ENCODE results near the gene LIN7A. TPM values are rescaled to one million over a fixed set of nuclear protein-coding genes. Genes with fewer than 3 reads are reported as not detected.

LIN7A gene
- total and polyA plus RNA-seq, 2 donors (not counting 1 experiment from before 2014, with no cell fraction given): 22.8 to 35.3 TPM

DNA sequence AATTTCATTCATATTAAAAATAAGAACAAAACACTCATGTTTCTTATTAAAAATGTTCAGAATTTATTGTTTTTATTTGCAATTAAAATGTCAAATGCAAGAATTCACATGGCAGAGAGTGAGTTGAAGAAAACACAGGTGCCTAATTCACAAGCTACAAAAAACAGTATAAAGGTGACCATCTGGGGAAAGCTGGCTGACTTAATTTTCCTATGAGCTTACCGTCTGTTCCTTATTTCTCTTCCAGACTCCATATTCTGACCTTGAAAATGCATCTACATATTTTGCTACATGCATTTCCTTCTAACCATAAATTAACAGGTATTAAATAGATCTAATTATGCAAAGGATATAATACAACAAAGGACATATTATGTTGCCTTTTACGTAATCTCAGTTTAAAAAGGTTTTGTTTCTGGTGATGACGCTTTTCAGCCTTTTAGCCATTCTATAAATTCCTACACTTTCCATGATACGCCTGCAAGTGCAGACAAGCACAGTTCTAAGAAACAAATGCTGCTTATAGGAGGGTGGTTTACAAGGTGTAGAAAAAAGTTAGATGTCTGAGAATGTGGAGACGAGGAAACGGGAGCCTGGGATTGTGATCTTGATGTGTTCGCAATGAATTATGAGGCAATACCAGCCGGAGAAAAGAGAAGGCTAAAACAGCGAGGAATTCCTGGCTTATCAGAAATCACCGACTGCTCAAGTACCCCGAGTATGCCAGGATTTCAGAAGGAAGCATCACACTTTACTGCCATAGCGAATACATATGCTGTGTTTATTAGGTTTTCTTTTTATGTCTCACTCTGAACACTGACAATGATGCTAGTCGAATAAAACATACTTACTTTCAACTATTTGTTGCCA is 24.6 kb downstream of the LIN7A start:
- no peak overlapping the region for H3K27ac ChIP-seq (ENCODE audit: insufficient read depth, low read length)
- H3K27me3 ChIP-seq (ENCODE audit: control insufficient read depth, insufficient read depth, low read length): no peaks in the 10 kb centered on the region
- TF ChIP-seq CTCF (conservative IDR thresholded peaks at IDR 0.05 in 1 of 2, IDR thresholded peaks at IDR 0.05 in 1 of 2; ENCODE audit: low read depth in 1 of 2, low read length in 2 of 2) (no peak), EZH2 (IDR thresholded peaks at IDR 0.05; ENCODE audit: low read length, missing control alignments) (no peak)
- H3K36me3 ChIP-seq (ENCODE audit: control insufficient read depth, insufficient read depth, low read length): no peaks in the 10 kb centered on the region
- no peak overlapping the region for H2AFZ ChIP-seq (ENCODE audit: low read length)
- H4K20me1 ChIP-seq (ENCODE audit: control insufficient read depth, extremely low read depth, insufficient read depth, low read length): no peaks in the 10 kb centered on the region
- H3K9ac ChIP-seq (ENCODE audit: insufficient read depth, low read length): no peak overlapping the region
- H3K4me2 ChIP-seq (ENCODE audit: extremely low read depth, insufficient read depth, low read length): no peak overlapping the region
- H3K4me3 ChIP-seq (replicated peaks in 1 of 4; ENCODE audit: control extremely low read depth in 1 of 4, insufficient read depth in 1 of 4, low read depth in 3 of 4, low read length in 4 of 4): no peak overlapping the region
- H3K79me2 ChIP-seq (ENCODE audit: control insufficient read depth, insufficient read depth, low read length): peaks cover 4% of the 10 kb centered on the region
- no peaks in the 10 kb centered on the region for H3K9me3 ChIP-seq (ENCODE audit: control insufficient read depth, insufficient read depth, low read depth, low read length)
- DNase-seq (ENCODE audit: low read depth in 2 of 2): peak in 1 of 2 donors; percentile 8
- H3K4me1 ChIP-seq (ENCODE audit: control insufficient read depth, extremely low read depth, insufficient read depth, low read length): peaks cover 4% of the 10 kb centered on the region

DNA sequence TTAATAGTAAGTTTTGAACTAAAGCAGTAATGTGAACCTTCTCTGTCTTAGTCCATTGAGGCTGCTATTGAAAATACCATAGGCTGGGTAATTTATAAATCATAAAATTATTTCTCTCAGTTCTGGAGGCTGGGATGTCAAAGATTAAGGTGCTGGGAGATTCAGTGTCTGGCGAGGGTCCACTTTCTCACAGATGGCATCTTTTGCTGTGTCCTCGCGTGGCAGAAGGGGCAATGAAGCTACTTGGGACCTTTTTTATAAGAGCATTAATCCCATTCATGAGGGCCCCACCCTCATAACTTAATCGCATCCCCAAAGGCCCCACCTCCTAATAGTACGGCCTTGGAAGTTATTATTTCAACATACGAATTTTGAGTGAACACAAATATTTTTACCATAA is 28.4 kb downstream of the LIN7A start:
- TF ChIP-seq CTCF (conservative IDR thresholded peaks at IDR 0.05 in 1 of 2, IDR thresholded peaks at IDR 0.05 in 1 of 2; ENCODE audit: low read depth in 1 of 2, low read length in 2 of 2): no peak
- no peak for TF ChIP-seq EZH2 (IDR thresholded peaks at IDR 0.05; ENCODE audit: low read length, missing control alignments)
- no peak overlapping the region for H3K4me2 ChIP-seq (ENCODE audit: extremely low read depth, insufficient read depth, low read length)

GRCh38 chr12:80902711-80903110 is 35.0 kb downstream of the LIN7A start:
- Histone ChIP-seq H3K27ac (ENCODE audit: insufficient read depth, low read length) (no peak overlapping the region), H3K27me3 (ENCODE audit: control insufficient read depth, insufficient read depth, low read length) (no peaks in the 10 kb centered on the region), H3K4me3 (replicated peaks in 1 of 4; ENCODE audit: control extremely low read depth in 1 of 4, insufficient read depth in 1 of 4, low read depth in 3 of 4, low read length in 4 of 4) (no peak overlapping the region), H3K4me1 (ENCODE audit: control insufficient read depth, extremely low read depth, insufficient read depth, low read length) (no peaks in the 10 kb centered on the region), H3K36me3 (ENCODE audit: control insufficient read depth, insufficient read depth, low read length) (no peaks in the 10 kb centered on the region), H3K9me3 (ENCODE audit: control insufficient read depth, insufficient read depth, low read depth, low read length) (no peaks in the 10 kb centered on the region), H3K79me2 (ENCODE audit: control insufficient read depth, insufficient read depth, low read length) (no peaks in the 10 kb centered on the region), H3K9ac (ENCODE audit: insufficient read depth, low read length) (no peak overlapping the region), H2AFZ (ENCODE audit: low read length) (no peak overlapping the region), H4K20me1 (ENCODE audit: control insufficient read depth, extremely low read depth, insufficient read depth, low read length) (no peaks in the 10 kb centered on the region), H3K4me2 (ENCODE audit: extremely low read depth, insufficient read depth, low read length) (no peak overlapping the region)
- DNase-seq (ENCODE audit: low read depth in 2 of 2): no peak
- TF ChIP-seq EZH2 (IDR thresholded peaks at IDR 0.05; ENCODE audit: low read length, missing control alignments) (no peak), CTCF (conservative IDR thresholded peaks at IDR 0.05 in 1 of 2, IDR thresholded peaks at IDR 0.05 in 1 of 2; ENCODE audit: low read depth in 1 of 2, low read length in 2 of 2) (no peak)

More for the DNA sequence above, 28.4 kb downstream of the LIN7A start:
- no peak overlapping the region for H3K9ac ChIP-seq (ENCODE audit: insufficient read depth, low read length)
- DNase-seq (ENCODE audit: low read depth in 2 of 2): no peak
- H3K79me2 ChIP-seq (ENCODE audit: control insufficient read depth, insufficient read depth, low read length): peaks cover 2% of the 10 kb centered on the region
- H3K4me3 ChIP-seq (replicated peaks in 1 of 4; ENCODE audit: control extremely low read depth in 1 of 4, insufficient read depth in 1 of 4, low read depth in 3 of 4, low read length in 4 of 4): no peak overlapping the region
- no peaks in the 10 kb centered on the region for H3K36me3 ChIP-seq (ENCODE audit: control insufficient read depth, insufficient read depth, low read length)
- H2AFZ ChIP-seq (ENCODE audit: low read length): no peak overlapping the region
- no peaks in the 10 kb centered on the region for H3K27me3 ChIP-seq (ENCODE audit: control insufficient read depth, insufficient read depth, low read length)
- peaks cover 4% of the 10 kb centered on the region for H3K4me1 ChIP-seq (ENCODE audit: control insufficient read depth, extremely low read depth, insufficient read depth, low read length)
- H3K9me3 ChIP-seq (ENCODE audit: control insufficient read depth, insufficient read depth, low read depth, low read length): no peaks in the 10 kb centered on the region
- H4K20me1 ChIP-seq (ENCODE audit: control insufficient read depth, extremely low read depth, insufficient read depth, low read length): no peaks in the 10 kb centered on the region
- no peak overlapping the region for H3K27ac ChIP-seq (ENCODE audit: insufficient read depth, low read length)
